Measurements from ENCODE around the gene SYNDIG1.

DNA sequence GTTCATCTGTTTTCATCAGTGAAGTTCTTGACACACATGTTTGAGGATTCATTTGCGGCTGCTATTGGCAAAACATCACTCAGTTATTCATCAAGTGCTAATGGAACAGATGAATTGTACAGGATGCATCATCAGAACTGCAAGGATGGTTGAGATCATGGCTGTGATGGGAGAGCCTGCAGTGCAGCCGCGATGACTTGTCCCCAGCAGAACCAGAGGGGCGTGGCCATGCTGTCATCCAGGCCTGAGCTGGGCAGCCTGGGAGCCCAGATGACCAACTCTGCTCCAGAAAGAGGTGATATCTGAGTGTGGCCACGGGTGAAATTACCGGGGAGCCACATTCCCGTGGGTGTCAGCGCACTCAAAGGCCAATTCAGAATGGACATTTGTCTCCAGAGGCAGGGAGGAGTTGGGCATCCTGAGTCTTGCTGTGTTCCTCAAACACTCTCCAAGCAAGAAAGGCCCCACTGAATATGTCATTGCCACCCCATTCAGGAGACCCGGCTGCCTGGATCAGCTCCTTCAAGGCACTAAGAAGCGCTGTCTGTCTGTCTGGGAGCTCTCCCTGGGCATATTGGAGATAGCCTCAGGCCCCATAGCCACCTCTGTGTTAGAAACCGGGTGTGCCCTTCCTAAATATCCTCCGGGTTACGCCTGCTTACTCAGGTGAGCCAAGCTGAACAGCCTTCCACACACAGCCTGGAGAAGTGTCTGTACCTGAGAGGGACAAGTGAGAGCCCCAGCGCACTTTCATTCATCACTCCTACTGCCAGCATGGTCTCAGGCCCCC, 66.7 kb downstream of the SYNDIG1 start:
- TF ChIP-seq, protein P1, sequence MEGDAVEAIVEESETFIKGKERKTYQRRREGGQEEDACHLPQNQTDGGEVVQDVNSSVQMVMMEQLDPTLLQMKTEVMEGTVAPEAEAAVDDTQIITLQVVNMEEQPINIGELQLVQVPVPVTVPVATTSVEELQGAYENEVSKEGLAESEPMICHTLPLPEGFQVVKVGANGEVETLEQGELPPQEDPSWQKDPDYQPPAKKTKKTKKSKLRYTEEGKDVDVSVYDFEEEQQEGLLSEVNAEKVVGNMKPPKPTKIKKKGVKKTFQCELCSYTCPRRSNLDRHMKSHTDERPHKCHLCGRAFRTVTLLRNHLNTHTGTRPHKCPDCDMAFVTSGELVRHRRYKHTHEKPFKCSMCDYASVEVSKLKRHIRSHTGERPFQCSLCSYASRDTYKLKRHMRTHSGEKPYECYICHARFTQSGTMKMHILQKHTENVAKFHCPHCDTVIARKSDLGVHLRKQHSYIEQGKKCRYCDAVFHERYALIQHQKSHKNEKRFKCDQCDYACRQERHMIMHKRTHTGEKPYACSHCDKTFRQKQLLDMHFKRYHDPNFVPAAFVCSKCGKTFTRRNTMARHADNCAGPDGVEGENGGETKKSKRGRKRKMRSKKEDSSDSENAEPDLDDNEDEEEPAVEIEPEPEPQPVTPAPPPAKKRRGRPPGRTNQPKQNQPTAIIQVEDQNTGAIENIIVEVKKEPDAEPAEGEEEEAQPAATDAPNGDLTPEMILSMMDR (IDR thresholded peaks at IDR 0.05): no peak
- TF ChIP-seq EP300 (IDR thresholded peaks at IDR 0.05; ENCODE audit: borderline replicate concordance in 1 of 2, low read depth in 1 of 2, low read length in 1 of 2) (no peak), MEF2A (IDR thresholded peaks at IDR 0.05; ENCODE audit: borderline replicate concordance, low read depth) (no peak), CHD2 (IDR thresholded peaks at IDR 0.05; ENCODE audit: low read length, partially characterized antibody) (no peak), GABPA (IDR thresholded peaks at IDR 0.05; ENCODE audit: low read depth) (no peak), RXRA (IDR thresholded peaks at IDR 0.05; ENCODE audit: borderline replicate concordance, low read depth) (no peak), TAF1 (IDR thresholded peaks at IDR 0.05; ENCODE audit: borderline replicate concordance, low read depth, low read length) (no peak), TCF12 (IDR thresholded peaks at IDR 0.05) (no peak), EZH2phosphoT487 (IDR thresholded peaks at IDR 0.05; ENCODE audit: borderline replicate concordance, low read depth) (no peak), SIN3A (IDR thresholded peaks at IDR 0.05; ENCODE audit: borderline replicate concordance, low read depth, low read length) (no peak), PBX3 (IDR thresholded peaks at IDR 0.05) (no peak), RFX5 (IDR thresholded peaks at IDR 0.05; ENCODE audit: low read length) (no peak)
- TF ChIP-seq, protein P2, sequence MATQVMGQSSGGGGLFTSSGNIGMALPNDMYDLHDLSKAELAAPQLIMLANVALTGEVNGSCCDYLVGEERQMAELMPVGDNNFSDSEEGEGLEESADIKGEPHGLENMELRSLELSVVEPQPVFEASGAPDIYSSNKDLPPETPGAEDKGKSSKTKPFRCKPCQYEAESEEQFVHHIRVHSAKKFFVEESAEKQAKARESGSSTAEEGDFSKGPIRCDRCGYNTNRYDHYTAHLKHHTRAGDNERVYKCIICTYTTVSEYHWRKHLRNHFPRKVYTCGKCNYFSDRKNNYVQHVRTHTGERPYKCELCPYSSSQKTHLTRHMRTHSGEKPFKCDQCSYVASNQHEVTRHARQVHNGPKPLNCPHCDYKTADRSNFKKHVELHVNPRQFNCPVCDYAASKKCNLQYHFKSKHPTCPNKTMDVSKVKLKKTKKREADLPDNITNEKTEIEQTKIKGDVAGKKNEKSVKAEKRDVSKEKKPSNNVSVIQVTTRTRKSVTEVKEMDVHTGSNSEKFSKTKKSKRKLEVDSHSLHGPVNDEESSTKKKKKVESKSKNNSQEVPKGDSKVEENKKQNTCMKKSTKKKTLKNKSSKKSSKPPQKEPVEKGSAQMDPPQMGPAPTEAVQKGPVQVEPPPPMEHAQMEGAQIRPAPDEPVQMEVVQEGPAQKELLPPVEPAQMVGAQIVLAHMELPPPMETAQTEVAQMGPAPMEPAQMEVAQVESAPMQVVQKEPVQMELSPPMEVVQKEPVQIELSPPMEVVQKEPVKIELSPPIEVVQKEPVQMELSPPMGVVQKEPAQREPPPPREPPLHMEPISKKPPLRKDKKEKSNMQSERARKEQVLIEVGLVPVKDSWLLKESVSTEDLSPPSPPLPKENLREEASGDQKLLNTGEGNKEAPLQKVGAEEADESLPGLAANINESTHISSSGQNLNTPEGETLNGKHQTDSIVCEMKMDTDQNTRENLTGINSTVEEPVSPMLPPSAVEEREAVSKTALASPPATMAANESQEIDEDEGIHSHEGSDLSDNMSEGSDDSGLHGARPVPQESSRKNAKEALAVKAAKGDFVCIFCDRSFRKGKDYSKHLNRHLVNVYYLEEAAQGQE (IDR thresholded peaks at IDR 0.05; ENCODE audit: low read depth, low read length): no peak

Measured in SK-N-SH (cell line).